ENCODE data around the gene BEND3. TPM values are rescaled to one million over a fixed set of nuclear protein-coding genes. Genes with fewer than 3 reads are reported as not detected.

The BEND3 gene
- total and polyA plus RNA-seq, 9 of the 15 experiments (the other 6 are each of a cell fraction or from before 2014, with no cell fraction given): 0.64 to 8.4 (median 3.3) TPM

- TF ChIP-seq CREB1 (IDR thresholded peaks at IDR 0.05) (no peak), CREB1 (CRISPR knock-in tag; IDR thresholded peaks at IDR 0.05) (no peak), C11orf30 (IDR thresholded peaks at IDR 0.05; ENCODE audit: low read depth) (peak; percentile 37; the same call in 1 of the 2 replicates), WHSC1 (IDR thresholded peaks at IDR 0.05; ENCODE audit: low read length) (no peak), MTA2 (IDR thresholded peaks at IDR 0.05; ENCODE audit: low read depth) (no peak), STAT5B (CRISPR knock-in tag; IDR thresholded peaks at IDR 0.05) (no peak), PCBP2 (IDR thresholded peaks at IDR 0.05; ENCODE audit: low read depth, low read length, poor library complexity, severe bottlenecking) (no peak), NEUROD1 (IDR thresholded peaks at IDR 0.05; ENCODE audit: borderline replicate concordance, low read depth, low read length, partially characterized antibody) (no peak), SOX6 (IDR thresholded peaks at IDR 0.05) (no peak), ATF1 (CRISPR knock-in tag; IDR thresholded peaks at IDR 0.05) (no peak), ATF1 (tag; IDR thresholded peaks at IDR 0.05) (peak; percentile 51), CHAMP1 (IDR thresholded peaks at IDR 0.05) (no peak), ZNF75A (CRISPR knock-in tag; IDR thresholded peaks at IDR 0.05) (no peak), DPF2 (IDR thresholded peaks at IDR 0.05) (0 out of 2 replicates have a peak, but pooled peaks have one; percentile 17), STAT5A (IDR thresholded peaks at IDR 0.05; ENCODE audit: borderline replicate concordance, low read length) (no peak), SMARCC2 (IDR thresholded peaks at IDR 0.05; ENCODE audit: low read depth) (no peak), THRB (CRISPR knock-in tag; conservative IDR thresholded peaks at IDR 0.05) (no peak), TAF15 (IDR thresholded peaks at IDR 0.05; ENCODE audit: low read depth, low read length) (no peak), ESRRA (IDR thresholded peaks at IDR 0.05; ENCODE audit: borderline replicate concordance, low read depth) (no peak), DEAF1 (CRISPR knock-in tag; IDR thresholded peaks at IDR 0.05) (no peak)
- TF ChIP-seq, protein P1, sequence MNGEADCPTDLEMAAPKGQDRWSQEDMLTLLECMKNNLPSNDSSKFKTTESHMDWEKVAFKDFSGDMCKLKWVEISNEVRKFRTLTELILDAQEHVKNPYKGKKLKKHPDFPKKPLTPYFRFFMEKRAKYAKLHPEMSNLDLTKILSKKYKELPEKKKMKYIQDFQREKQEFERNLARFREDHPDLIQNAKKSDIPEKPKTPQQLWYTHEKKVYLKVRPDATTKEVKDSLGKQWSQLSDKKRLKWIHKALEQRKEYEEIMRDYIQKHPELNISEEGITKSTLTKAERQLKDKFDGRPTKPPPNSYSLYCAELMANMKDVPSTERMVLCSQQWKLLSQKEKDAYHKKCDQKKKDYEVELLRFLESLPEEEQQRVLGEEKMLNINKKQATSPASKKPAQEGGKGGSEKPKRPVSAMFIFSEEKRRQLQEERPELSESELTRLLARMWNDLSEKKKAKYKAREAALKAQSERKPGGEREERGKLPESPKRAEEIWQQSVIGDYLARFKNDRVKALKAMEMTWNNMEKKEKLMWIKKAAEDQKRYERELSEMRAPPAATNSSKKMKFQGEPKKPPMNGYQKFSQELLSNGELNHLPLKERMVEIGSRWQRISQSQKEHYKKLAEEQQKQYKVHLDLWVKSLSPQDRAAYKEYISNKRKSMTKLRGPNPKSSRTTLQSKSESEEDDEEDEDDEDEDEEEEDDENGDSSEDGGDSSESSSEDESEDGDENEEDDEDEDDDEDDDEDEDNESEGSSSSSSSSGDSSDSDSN (IDR thresholded peaks at IDR 0.05; ENCODE audit: borderline replicate concordance in 1 of 2, low read depth in 2 of 2, low read length in 2 of 2): no peak
- TF ChIP-seq, protein P2, sequence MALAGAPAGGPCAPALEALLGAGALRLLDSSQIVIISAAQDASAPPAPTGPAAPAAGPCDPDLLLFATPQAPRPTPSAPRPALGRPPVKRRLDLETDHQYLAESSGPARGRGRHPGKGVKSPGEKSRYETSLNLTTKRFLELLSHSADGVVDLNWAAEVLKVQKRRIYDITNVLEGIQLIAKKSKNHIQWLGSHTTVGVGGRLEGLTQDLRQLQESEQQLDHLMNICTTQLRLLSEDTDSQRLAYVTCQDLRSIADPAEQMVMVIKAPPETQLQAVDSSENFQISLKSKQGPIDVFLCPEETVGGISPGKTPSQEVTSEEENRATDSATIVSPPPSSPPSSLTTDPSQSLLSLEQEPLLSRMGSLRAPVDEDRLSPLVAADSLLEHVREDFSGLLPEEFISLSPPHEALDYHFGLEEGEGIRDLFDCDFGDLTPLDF (CRISPR knock-in tag; IDR thresholded peaks at IDR 0.05): no peak
These were observed 6.0 kb upstream of the BEND3 start (continued) for GRCh38 chr6:107121266-107121665.
